Astrocyte (in vitro differentiated cells and primary cell): ENCODE results near the gene EFTUD2. TPM values are rescaled to one million over a fixed set of nuclear protein-coding genes. Genes with fewer than 3 reads are reported as not detected.
A peak's percentile ranks its signal among the peaks of the same experiment; 100 is the strongest.

Experiments used
- DNase-seq: peaks from one replicate; pipeline ENCODE4 v3.0.0-alpha.2; 2010; ENCODE audit warnings: low read depth
- FAIRE-seq: peaks from 2 replicates; lab custom pipeline; 2011; peaks lifted over from hg19 to GRCh38; lab: Jason Lieb, UNC
- H2AFZ ChIP-seq: 2 replicates; pipeline ENCODE4 v1.6.0; 2012; ENCODE audit warnings: low read depth, low read length, inconsistent platforms
- H3K27ac ChIP-seq: 2 replicates; pipeline ENCODE4 v1.5.1; 2011; ENCODE audit warnings: low read depth, low read length, inconsistent platforms
- H3K27me3 ChIP-seq: 2 replicates; pipeline ENCODE4 v1.6.0; 2011; ENCODE audit warnings: low read length, inconsistent platforms; ENCODE audit not compliant: insufficient read depth
- H3K36me3 ChIP-seq: 2 replicates; pipeline ENCODE4 v1.5.1; 2011; ENCODE audit warnings: low read length, inconsistent platforms; ENCODE audit not compliant: insufficient read depth
- H3K4me1 ChIP-seq: 2 replicates; pipeline ENCODE4 v1.5.1; 2011; ENCODE audit warnings: low read length, inconsistent platforms; ENCODE audit not compliant: insufficient read depth
- H3K4me2 ChIP-seq: 2 replicates; pipeline ENCODE4 v1.6.0; 2012; ENCODE audit warnings: low read length, inconsistent platforms
- H3K4me3 ChIP-seq: 2 replicates; pipeline ENCODE4 v1.5.1; 2011; ENCODE audit warnings: low read depth, mild to moderate bottlenecking, low read length, inconsistent platforms; ENCODE audit not compliant: insufficient read depth
- H3K79me2 ChIP-seq: 2 replicates; pipeline ENCODE4 v1.6.0; 2012; ENCODE audit warnings: mild to moderate bottlenecking, low read length, inconsistent platforms; ENCODE audit not compliant: insufficient read depth
- H3K9ac ChIP-seq: 2 replicates; pipeline ENCODE4 v1.6.0; 2012; ENCODE audit warnings: mild to moderate bottlenecking, low read length, inconsistent platforms
- H3K9me3 ChIP-seq: 2 replicates; pipeline ENCODE4 v1.5.1; 2012; ENCODE audit warnings: low read depth, mild to moderate bottlenecking, low read length, inconsistent platforms; ENCODE audit not compliant: insufficient read depth
- H4K20me1 ChIP-seq: 2 replicates; pipeline ENCODE4 v1.6.0; 2012; ENCODE audit warnings: low read length, inconsistent platforms; ENCODE audit not compliant: insufficient read depth
- H3K27ac Mint-ChIP-seq: one replicate; pipeline ENCODE4 v1.8.0; 2021; ENCODE audit warnings: mild to moderate bottlenecking, mixed read lengths; ENCODE audit not compliant: unreplicated experiment
- H3K27me3 Mint-ChIP-seq: one replicate; pipeline ENCODE4 v1.8.0; 2021; ENCODE audit warnings: low read depth, mixed read lengths; ENCODE audit not compliant: unreplicated experiment
- H3K36me3 Mint-ChIP-seq: one replicate; pipeline ENCODE4 v1.8.0; 2021; ENCODE audit warnings: low read depth, mixed read lengths; ENCODE audit not compliant: unreplicated experiment
- H3K4me1 Mint-ChIP-seq: one replicate; pipeline ENCODE4 v1.8.0; 2021; ENCODE audit warnings: low read depth, mixed read lengths; ENCODE audit not compliant: unreplicated experiment
- H3K4me3 Mint-ChIP-seq: one replicate; pipeline ENCODE4 v1.8.0; 2021; ENCODE audit warnings: mild to moderate bottlenecking, moderate library complexity, mixed read lengths; ENCODE audit not compliant: unreplicated experiment
- H3K9me3 Mint-ChIP-seq: one replicate; pipeline ENCODE4 v1.8.0; 2021; ENCODE audit warnings: mild to moderate bottlenecking, mixed read lengths; ENCODE audit not compliant: unreplicated experiment
- CTCF ChIP-seq: IDR thresholded peaks from 2 replicates; pipeline ENCODE4 v1.5.1; 2011; ENCODE audit warnings: low read depth, mild to moderate bottlenecking, inconsistent platforms, low read length, moderate library complexity; ENCODE audit not compliant: insufficient read depth
- EZH2 ChIP-seq: IDR thresholded peaks from 2 replicates; pipeline ENCODE4 v1.6.1; 2012; ENCODE audit warnings: mild to moderate bottlenecking, low read length, inconsistent platforms; ENCODE audit not compliant: insufficient read depth
- total RNA-seq: library from RNA; stranded (reverse); gene quantifications from 2 replicates; pipeline ENCODE4 v1.2.1, GENCODE V29; 2021

Gene EFTUD2
- total RNA-seq, 1 donor from 2014 or later, result 129 TPM

DNA sequence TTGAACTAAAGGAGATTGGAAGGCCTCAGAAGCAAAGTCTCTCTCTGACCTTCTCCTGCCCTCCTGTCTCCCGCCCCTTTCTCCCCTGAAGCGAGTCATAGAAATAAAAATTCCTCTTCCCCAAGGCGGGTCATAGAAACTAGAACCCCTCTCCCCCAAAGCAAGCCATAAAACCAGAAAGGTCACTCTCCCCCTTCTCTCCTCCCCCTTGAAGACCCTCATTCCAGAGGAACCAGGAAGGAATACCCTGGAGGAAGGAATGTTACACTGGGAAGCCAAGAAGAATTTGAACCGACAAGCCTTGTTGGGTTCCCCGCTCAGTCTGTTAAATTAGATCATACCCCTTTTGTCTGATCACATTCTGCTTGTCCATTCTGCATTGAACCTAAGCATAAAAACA, 66.4 kb downstream of the EFTUD2 start:
- H3K4me1 ChIP-seq, result no peaks in the 10 kb centered on the region
- H4K20me1 ChIP-seq, result peaks cover 6% of the 10 kb centered on the region
- H3K27ac ChIP-seq, result no peak overlapping the region
- peaks cover 3% of the 10 kb centered on the region for H3K27me3 Mint-ChIP-seq
- H3K4me3 Mint-ChIP-seq, result no peak overlapping the region
- no peak overlapping the region for H3K4me2 ChIP-seq
- TF ChIP-seq EZH2 (no peak), CTCF (no peak)
- no peaks in the 10 kb centered on the region for H3K36me3 ChIP-seq
- no peak overlapping the region for H3K27ac Mint-ChIP-seq
- no peak overlapping the region for H2AFZ ChIP-seq
- H3K9me3 Mint-ChIP-seq, result no peaks in the 10 kb centered on the region
- H3K27me3 ChIP-seq, result no peaks in the 10 kb centered on the region
- no peaks in the 10 kb centered on the region for H3K9me3 ChIP-seq
- H3K4me1 Mint-ChIP-seq, result peaks cover 7% of the 10 kb centered on the region
- FAIRE-seq (no peak), DNase-seq (no peak)
- H3K4me3 ChIP-seq, result no peak overlapping the region
- peaks cover 20% of the 10 kb centered on the region for H3K79me2 ChIP-seq
- no peaks in the 10 kb centered on the region for H3K36me3 Mint-ChIP-seq
- no peak overlapping the region for H3K9ac ChIP-seq

DNA sequence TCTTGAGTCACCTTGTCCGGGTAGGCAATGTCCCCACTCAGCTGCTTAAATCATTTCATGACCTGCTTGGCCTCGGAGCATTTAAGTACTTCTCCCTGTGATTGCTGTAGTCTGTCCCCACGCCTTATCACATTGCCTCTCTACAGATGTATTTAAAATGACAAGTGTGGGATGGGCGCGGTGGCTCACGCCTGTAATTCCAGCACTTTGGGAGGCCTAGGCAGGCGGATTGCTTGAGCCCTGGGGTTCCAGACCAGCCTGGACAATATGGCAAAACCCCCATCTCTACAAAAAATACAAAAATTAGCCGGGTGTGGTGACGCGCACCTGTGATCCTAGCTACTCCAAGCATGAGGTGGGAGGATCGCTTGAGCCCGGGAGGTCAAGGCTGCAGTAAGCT, 67.9 kb downstream of the EFTUD2 start:
- H3K27me3 Mint-ChIP-seq, result peaks cover 3% of the 10 kb centered on the region
- Histone ChIP-seq H3K4me3 (no peak overlapping the region), H3K27ac (no peak overlapping the region), H3K27me3 (no peaks in the 10 kb centered on the region), H3K79me2 (peaks cover 35% of the 10 kb centered on the region), H3K4me1 (peaks cover 6% of the 10 kb centered on the region), H3K9ac (no peak overlapping the region), H3K9me3 (no peaks in the 10 kb centered on the region), H3K4me2 (no peak overlapping the region), H3K36me3 (no peaks in the 10 kb centered on the region), H2AFZ (no peak overlapping the region), H4K20me1 (peaks cover 17% of the 10 kb centered on the region)
- no peak for TF ChIP-seq CTCF
- H3K27ac Mint-ChIP-seq, result no peak overlapping the region
- H3K4me1 Mint-ChIP-seq, result peaks cover 7% of the 10 kb centered on the region
- no peaks in the 10 kb centered on the region for H3K9me3 Mint-ChIP-seq
- no peak for DNase-seq
- peak overlapping the region; percentile 50 for H3K4me3 Mint-ChIP-seq
- no peak for FAIRE-seq
- no peaks in the 10 kb centered on the region for H3K36me3 Mint-ChIP-seq

GRCh38 chr17:44830359-44831288, 68.6 kb downstream of the EFTUD2 start:
- no peak for DNase-seq
- Histone ChIP-seq H3K27me3 (no peaks in the 10 kb centered on the region), H3K79me2 (peaks cover 42% of the 10 kb centered on the region), H3K9ac (peak overlapping the region; percentile 94), H3K4me1 (peaks cover 8% of the 10 kb centered on the region), H3K4me3 (peak overlapping the region; percentile 97), H4K20me1 (peaks cover 17% of the 10 kb centered on the region), H3K9me3 (no peaks in the 10 kb centered on the region), H3K4me2 (peak overlapping the region; percentile 90), H2AFZ (peak overlapping the region; percentile 93), H3K36me3 (no peaks in the 10 kb centered on the region), H3K27ac (peak overlapping the region; percentile 84)
- H3K36me3 Mint-ChIP-seq, result no peaks in the 10 kb centered on the region
- no peak for TF ChIP-seq EZH2
- TF ChIP-seq CTCF, result no peak
- H3K9me3 Mint-ChIP-seq, result no peaks in the 10 kb centered on the region
- peaks cover 3% of the 10 kb centered on the region for H3K27me3 Mint-ChIP-seq
- peak overlapping the region; percentile 53 for H3K27ac Mint-ChIP-seq
- peak overlapping the region; percentile 86 for H3K4me3 Mint-ChIP-seq
- FAIRE-seq, result no peak
- peaks cover 7% of the 10 kb centered on the region for H3K4me1 Mint-ChIP-seq
